Adrenal gland (tissue), 5 donors: ENCODE data around the gene FLRT1.

Experiments
- CTCF ChIP-seq, 6 experiments: fragments of 450-650 bp in 4 of 6; fragments of 200-600 bp in 2 of 6; sonication (generic) in 1 of 6; IDR thresholded peaks; 1 replicate in 5 of 6; 2 replicates in 1 of 6; pipeline versions ENCODE4 v1.5.1 to v1.8.0; 2016 to 2021; ENCODE audit warnings: antibody characterized with exemption in 6 of 6, mild to moderate bottlenecking in 2 of 6, moderate library complexity in 1 of 6
- POLR2A ChIP-seq, 2 donors: fragments of 450-650 bp; IDR thresholded peaks; one replicate each; pipeline ENCODE4 v1.6.1; 2017; ENCODE audit warnings: antibody characterized with exemption in 2 of 2, mild to moderate bottlenecking in 2 of 2, moderate library complexity in 1 of 2
- donor health status: DM: no; HTN: no; CAD: no.

GRCh38 chr11:63991558-63991957 lies 44.2 kb upstream of the FLRT1 start:
- TF ChIP-seq CTCF (IDR thresholded peaks at IDR 0.05) = no peak
- no peak for TF ChIP-seq POLR2A (IDR thresholded peaks at IDR 0.05)
